ENCODE results near the gene TLE4. TPM values are rescaled to one million over a fixed set of nuclear protein-coding genes. Genes with fewer than 3 reads are reported as not detected.

The TLE4 gene
- total and polyA plus RNA-seq, 10 of the 15 experiments (the other 5 are each of a cell fraction or from before 2014, with no cell fraction given), result 5.3 to 53.3 (median 23.3) TPM

DNA sequence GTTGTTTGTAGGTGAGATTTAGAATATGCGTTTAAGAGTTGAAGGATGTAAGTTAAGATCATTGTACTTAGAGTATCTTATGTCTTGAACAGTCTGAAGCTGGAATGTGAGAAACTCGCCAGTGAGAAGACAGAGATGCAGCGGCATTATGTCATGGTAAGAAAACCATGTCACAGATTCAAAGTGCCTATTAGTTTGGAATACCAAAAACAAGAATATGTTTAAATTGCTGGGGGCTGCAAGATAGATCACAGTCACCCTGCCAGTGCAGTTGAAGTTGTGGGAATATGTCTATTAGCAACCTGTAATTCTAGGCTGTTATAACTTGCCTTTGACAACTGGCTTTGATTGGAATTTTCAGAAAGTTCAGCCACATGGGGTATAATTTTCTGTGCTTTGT, 3.0 kb downstream of the TLE4 start:
- Histone ChIP-seq H4K20me1 (ENCODE audit: control insufficient read depth, insufficient read depth) (no peaks in the 10 kb centered on the region), H3K4me2 (ENCODE audit: control insufficient read depth, insufficient read depth) (peak overlapping the region; percentile 34; the same call in 1 of the 2 replicates), H3K9me3 (replicated peaks; ENCODE audit: control insufficient read depth, insufficient read depth, low read length) (no peaks in the 10 kb centered on the region), H2AFZ (ENCODE audit: control insufficient read depth, low read depth, low read length) (no peak overlapping the region), H3K4me1 (ENCODE audit: control insufficient read depth, insufficient read depth, low read length) (peaks cover 5% of the 10 kb centered on the region; the same call in 1 of the 2 replicates), H3K9ac (ENCODE audit: control insufficient read depth, insufficient read depth, low read length) (no peak overlapping the region), H3K27ac (ENCODE audit: control insufficient read depth, insufficient read depth) (no peak overlapping the region), H3K79me2 (ENCODE audit: control insufficient read depth, insufficient read depth, low read length) (peaks cover 13% of the 10 kb centered on the region), H3K27me3 (replicated peaks in 1 of 2; ENCODE audit: control insufficient read depth in 2 of 2, insufficient read depth in 2 of 2, low read length in 1 of 2) (no peaks in the 10 kb centered on the region), H3K36me3 (ENCODE audit: control insufficient read depth in 2 of 2, insufficient read depth in 2 of 2, low read length in 1 of 2) (no peaks in the 10 kb centered on the region; a peak in 2 of 4 replicates), H3K4me3 (peak overlapping the region; percentile 89; the same call in 1 of the 2 replicates)
- ATAC-seq (no peak), DNase-seq (ENCODE audit: low read depth, low spot score) (no peak), FAIRE-seq (no peak)
- SMC1A ChIA-PET (ENCODE audit: uncharacterized antibody, unreplicated experiment), result interaction anchor here (0.5 to 3.8 kb wide), 10 partner anchors 10 to 1312 kb away, joined by 3 to 17 read pairs (median 4); no protein-coding TSS in a partner anchor
- 2% methylated on average over 3 of the region's 3 CpGs for WGBS (ENCODE audit: insufficient coverage, insufficient replicate concordance, low lambda C conversion rate, missing lambda C conversion rate)
- in situ Hi-C loops (cut with MboI) (no loop called here), intact Hi-C loops (cut with micrococcal nuclease; ENCODE audit: unreplicated experiment) (loop anchor here (2.0 to 5.0 kb wide), 4 partner anchors 16 to 243 kb away; no protein-coding TSS in a partner anchor)
- TSS peak; percentile 7 for BruUV-seq (replicated peaks)
- RAD21 ChIA-PET (ENCODE audit: unreplicated experiment), result interaction anchor here (1.4 to 1.6 kb wide), 2 partner anchors 49 to 94 kb away, joined by 3 to 5 read pairs; no protein-coding TSS in a partner anchor
- POLR2A ChIA-PET, result interaction anchor here (0.5 to 0.7 kb wide), 3 partner anchors 50 to 120 kb away, joined by 3 read pairs; no protein-coding TSS in a partner anchor
- CTCF ChIA-PET, result interaction anchor here (0.6 to 1.1 kb wide), 3 partner anchors 10 to 49 kb away, joined by 3 to 5 read pairs (median 4); no protein-coding TSS in a partner anchor
- no peak for TF ChIP-seq HDAC2 (IDR thresholded peaks at IDR 0.05)
- TF ChIP-seq BRCA1 (IDR thresholded peaks at IDR 0.05; ENCODE audit: low read depth, low read length), result no peak
- TF ChIP-seq, protein P1, sequence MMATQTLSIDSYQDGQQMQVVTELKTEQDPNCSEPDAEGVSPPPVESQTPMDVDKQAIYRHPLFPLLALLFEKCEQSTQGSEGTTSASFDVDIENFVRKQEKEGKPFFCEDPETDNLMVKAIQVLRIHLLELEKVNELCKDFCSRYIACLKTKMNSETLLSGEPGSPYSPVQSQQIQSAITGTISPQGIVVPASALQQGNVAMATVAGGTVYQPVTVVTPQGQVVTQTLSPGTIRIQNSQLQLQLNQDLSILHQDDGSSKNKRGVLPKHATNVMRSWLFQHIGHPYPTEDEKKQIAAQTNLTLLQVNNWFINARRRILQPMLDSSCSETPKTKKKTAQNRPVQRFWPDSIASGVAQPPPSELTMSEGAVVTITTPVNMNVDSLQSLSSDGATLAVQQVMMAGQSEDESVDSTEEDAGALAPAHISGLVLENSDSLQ (IDR thresholded peaks at IDR 0.05), result no peak
- no peak for TF ChIP-seq SIN3A (IDR thresholded peaks at IDR 0.05; ENCODE audit: low read depth, low read length)
- no peak for TF ChIP-seq CBX3 (IDR thresholded peaks at IDR 0.05; ENCODE audit: borderline replicate concordance, low read depth)
- TF ChIP-seq CEBPB (IDR thresholded peaks at IDR 0.05; ENCODE audit: borderline replicate concordance in 1 of 2, low read depth in 2 of 2, low read length in 2 of 2), result no peak
